IMR-90 (cell line): ENCODE data around the gene LRG1.

Experiments used
- BHLHE40 ChIP-seq: fragments of 150-350 bp; IDR thresholded peaks from 2 replicates; pipeline ENCODE4 v1.6.1; 2016; ENCODE audit warnings: mild to moderate bottlenecking, low read depth, low read length
- CEBPB ChIP-seq: IDR thresholded peaks from 2 replicates; pipeline ENCODE4 v1.6.1; 2012; ENCODE audit warnings: low read depth, low read length, improper control_type of control experiment
- CHD1 ChIP-seq: IDR thresholded peaks from 2 replicates; pipeline ENCODE4 v1.6.1; 2012; ENCODE audit warnings: low read depth, low read length, improper control_type of control experiment
- MAFK ChIP-seq: IDR thresholded peaks from 2 replicates; pipeline ENCODE4 v1.6.1; 2012; ENCODE audit warnings: low read depth, low read length, improper control_type of control experiment
- MAZ ChIP-seq: IDR thresholded peaks from 2 replicates; pipeline ENCODE4 v1.6.1; 2012; ENCODE audit warnings: low read depth, mild to moderate bottlenecking, low read length, improper control_type of control experiment, moderate library complexity, borderline replicate concordance
- MXI1 ChIP-seq: IDR thresholded peaks from 2 replicates; pipeline ENCODE4 v1.6.1; 2012; ENCODE audit warnings: low read depth, mild to moderate bottlenecking, low read length, moderate library complexity, borderline replicate concordance
- POLR2A ChIP-seq: IDR thresholded peaks from 2 replicates; pipeline ENCODE4 v1.6.1; 2012; ENCODE audit warnings: mild to moderate bottlenecking, low read depth, low read length
- RAD21 ChIP-seq: IDR thresholded peaks from 2 replicates; pipeline ENCODE4 v1.6.1; 2012; ENCODE audit warnings: low read length, improper control_type of control experiment
- TF ChIP-seq, protein P1 (sequence below): conservative IDR thresholded peaks from 2 replicates; pipeline ENCODE4 v1.5.1; 2012; ENCODE audit warnings: mild to moderate bottlenecking, low read depth, low read length, improper control_type of control experiment
- TF ChIP-seq, protein P2 (sequence below): fragments of 150-350 bp; IDR thresholded peaks from 2 replicates; pipeline ENCODE4 v1.6.1; 2017; ENCODE audit warnings: mild to moderate bottlenecking, antibody characterized with exemption, low read length, low read depth

DNA sequence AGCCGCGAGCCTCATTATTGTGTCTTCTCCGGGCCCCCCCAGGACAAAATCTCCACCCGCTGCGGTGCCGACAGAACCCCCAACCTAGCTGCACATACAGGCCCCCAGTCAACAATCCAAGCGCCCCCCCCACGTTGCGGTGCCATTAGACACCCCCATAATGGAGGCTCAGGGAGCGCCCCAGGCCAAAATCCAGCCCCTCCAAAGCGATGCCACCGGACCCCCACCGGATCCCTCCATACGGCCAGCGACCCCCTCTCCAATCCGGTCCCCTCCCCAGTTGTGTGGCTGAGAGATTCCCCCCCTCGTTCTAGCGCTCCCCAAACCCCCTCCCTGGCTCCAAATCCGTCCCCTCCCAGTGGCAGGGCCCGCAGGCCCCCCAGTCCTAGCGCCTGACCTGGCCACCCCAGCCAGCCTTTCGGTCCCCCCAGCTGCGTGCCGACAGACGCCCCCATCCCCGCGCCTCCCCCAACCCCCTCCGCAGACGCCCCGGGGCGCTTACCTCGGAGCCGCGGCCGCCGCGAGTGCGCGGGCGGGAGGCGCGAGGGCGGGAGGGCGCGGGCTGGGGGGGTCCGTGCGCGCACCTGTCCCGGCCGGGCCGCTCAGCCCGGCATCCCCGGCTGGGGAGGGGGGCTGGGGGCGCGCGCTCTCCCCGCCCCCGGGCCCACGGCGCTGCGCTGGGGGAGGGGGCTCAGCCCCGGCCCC lies 41.3 kb upstream of the LRG1 start:
- TF ChIP-seq POLR2A (no peak), RAD21 (no peak), BHLHE40 (no peak), MAFK (no peak), MAZ (no peak), MXI1 (no peak), CHD1 (no peak), CEBPB (no peak)
- TF ChIP-seq, protein P1, sequence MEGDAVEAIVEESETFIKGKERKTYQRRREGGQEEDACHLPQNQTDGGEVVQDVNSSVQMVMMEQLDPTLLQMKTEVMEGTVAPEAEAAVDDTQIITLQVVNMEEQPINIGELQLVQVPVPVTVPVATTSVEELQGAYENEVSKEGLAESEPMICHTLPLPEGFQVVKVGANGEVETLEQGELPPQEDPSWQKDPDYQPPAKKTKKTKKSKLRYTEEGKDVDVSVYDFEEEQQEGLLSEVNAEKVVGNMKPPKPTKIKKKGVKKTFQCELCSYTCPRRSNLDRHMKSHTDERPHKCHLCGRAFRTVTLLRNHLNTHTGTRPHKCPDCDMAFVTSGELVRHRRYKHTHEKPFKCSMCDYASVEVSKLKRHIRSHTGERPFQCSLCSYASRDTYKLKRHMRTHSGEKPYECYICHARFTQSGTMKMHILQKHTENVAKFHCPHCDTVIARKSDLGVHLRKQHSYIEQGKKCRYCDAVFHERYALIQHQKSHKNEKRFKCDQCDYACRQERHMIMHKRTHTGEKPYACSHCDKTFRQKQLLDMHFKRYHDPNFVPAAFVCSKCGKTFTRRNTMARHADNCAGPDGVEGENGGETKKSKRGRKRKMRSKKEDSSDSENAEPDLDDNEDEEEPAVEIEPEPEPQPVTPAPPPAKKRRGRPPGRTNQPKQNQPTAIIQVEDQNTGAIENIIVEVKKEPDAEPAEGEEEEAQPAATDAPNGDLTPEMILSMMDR = no peak
- TF ChIP-seq, protein P2, sequence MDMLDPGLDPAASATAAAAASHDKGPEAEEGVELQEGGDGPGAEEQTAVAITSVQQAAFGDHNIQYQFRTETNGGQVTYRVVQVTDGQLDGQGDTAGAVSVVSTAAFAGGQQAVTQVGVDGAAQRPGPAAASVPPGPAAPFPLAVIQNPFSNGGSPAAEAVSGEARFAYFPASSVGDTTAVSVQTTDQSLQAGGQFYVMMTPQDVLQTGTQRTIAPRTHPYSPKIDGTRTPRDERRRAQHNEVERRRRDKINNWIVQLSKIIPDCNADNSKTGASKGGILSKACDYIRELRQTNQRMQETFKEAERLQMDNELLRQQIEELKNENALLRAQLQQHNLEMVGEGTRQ = no peak
